ENCODE results near the gene TLX2.

TLX2 gene

DNA sequence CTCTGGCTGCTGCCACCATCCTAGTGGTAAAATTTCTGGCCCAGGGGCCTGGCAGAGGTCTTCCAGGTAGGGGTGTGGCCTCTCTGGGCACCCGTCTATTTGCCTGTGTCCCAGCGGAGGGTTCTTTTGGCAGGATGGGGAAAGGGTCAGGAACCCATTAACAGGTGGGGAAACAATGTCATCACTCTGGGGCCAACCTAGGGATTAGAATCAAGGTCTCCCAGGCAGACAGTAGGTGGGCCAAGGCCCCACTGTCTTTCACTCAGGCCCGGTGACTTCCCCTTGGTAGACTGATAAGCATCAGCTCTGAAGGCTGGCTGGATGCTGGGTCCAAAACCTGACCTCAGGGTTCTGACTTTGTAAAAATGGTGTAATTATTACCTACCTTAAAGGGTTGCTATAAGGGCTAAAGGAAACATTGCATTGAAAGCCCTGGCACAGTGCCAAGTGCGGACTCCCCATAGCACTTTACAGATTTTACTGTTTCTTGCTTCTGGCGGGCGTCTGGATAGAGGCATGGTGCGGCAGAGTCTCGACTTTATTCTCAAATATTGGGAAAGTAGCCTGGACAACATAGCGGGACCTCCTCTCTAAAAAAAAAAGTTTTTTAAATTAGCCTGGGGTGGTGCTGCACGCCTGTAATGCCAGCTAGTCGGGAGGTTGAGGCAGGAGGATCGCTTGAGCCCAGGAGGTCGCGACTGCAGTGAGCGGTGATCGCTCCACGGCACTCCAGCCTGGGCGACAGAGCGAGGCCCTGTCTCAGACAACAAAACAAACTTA, 17.1 kb upstream of the TLX2 start:
- in situ Hi-C loops (cut with HindIII; ENCODE audit: low sequenced_read_pairs): no loop called here

DNA sequence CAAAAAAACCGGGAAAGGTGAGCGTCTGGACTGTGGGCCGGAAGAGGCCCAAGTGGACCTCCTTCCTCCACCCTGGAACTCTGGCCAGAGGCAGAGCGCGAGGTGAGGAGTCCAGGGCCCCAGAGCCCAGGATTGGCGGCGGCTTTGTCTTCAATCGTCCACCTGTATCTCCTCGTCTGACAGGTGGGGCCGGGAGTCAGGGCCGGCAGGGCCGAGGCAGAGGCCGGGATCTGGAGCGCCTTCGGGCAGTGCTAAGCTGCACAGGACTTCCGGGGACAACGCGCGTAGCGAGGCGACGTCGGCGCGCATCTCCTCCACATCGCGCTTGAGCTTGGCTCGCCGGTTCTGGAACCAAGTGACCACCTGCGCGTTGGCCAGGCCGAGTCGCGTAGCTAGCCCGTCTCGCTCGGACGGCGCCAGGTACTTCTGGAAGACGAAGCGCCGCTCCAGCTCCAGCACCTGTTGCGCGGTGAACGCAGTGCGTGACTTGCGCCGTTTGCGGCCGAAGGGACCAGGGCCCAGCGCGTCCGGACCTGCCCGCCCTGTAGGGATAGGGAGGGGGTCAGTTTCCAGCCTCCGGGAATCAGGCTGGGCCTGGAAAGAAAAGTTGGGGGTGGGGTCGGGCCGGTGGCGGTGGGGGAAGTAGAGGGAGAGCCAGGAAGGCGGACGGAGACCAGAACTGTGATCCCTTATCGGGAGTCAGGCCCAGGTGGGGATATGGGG, 16.3 kb upstream of the TLX2 start:
- in situ Hi-C loops (cut with HindIII; ENCODE audit: low sequenced_read_pairs): no loop called here

DNA sequence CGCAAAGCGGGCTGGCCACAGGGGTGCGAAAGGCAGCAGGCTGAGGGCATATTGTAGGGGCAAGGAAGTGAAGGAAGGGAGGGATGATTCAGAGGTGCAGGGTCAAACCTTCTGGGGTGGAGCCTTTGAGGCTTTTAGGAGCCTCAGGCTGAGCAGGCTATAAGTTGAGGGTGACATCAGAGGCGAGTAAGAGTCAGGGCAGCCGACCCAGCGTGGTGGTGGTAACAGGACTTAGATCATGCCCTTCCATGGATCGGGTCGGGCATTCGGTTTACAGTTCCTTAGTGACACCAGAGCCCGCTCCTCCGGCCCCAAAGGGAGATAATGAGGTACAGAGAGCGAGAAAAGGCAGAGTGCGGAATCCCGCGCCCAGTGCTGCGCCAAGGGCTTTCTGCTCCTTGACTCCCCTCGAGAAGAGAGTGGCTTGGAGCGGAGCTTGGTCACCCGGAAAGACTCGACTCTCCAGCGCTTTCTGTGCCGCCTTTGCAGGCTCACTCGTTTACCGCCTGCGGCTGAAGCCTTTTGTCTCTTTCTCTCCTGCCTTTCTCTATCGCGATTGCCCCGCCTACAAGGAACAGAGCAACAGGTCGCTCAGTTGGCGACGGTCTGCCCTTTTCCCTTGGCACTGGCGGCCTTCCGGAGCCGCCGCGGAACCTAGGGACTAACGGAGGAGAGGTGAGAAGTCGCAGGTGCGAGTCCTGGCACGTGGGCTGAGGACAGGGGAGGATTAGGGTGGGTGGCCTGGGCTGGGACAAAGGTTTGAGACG, 15.6 kb upstream of the TLX2 start:
- in situ Hi-C loops (cut with HindIII; ENCODE audit: low sequenced_read_pairs): no loop called here

DNA sequence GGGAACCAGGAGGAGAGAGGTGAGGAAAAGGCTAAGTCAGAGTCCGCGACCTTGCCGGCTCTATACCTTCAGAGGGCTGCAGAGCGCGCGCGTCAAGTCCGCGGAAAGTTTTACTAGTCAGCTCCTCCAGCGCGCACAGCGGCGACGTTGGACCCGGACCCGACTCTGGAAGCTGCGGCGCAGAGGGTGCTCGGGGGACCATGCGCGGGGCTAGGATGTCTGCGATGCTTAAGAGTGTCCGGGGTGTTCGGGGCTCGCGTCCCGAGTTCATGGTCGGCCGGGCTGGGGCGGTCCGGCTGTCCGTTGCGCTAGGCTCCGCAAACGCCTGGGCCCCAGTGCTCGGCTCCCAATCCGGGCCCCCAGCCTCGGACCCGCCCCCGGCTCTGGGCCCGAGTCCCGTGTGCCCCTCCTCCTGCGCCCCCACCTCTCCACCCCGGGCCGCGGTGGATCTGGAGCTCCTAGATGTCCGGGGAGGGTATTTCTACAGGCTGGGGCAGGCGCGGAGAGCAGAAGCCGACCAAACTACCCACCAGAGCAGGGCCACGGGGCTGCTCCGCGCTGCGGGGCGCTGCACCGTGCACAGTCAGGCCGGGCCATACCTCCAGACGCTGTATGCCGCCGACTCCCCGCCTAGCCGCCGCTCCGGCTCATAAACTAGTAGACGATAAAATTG, 14.8 kb upstream of the TLX2 start, which contains the start of gene LBX2:
Gene LBX2 (minus strand): TSS at position 337 of the 673 bp plus-strand sequence. CDS start 66 bp downstream, at position 271.
- in situ Hi-C loops (cut with HindIII; ENCODE audit: low sequenced_read_pairs): no loop called here

DNA sequence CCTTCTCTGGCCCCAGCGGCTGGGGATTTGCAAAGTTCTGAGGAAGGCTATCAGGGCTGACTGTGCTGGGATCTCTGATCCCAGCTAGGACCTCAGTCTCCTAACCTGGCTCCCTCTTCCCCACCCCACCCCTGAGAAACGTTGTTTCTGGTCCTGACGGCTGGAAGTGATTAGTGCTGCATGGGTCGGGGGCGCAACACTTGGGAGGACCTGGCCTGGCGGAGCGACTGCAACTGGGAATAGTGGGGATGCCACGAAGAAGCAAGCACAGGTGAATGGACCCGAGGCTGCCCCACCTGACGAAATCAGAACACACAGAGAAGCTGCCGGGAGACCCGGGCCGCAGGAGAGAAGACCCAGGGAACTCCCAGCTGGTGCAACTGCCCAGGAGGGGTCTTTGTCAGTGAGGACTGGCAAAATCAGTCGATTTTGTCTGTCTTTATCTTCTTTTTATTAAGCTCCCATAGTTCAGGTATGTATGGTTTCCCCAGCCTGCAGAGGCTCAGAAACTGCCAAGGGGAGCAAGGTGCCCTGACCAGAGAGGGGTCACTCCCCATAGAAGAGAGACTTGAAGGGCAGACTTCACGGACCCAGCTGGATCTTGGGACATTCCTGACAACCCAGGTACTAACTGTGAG, 14.2 kb upstream of the TLX2 start:
- in situ Hi-C loops (cut with HindIII; ENCODE audit: low sequenced_read_pairs): no loop called here

DNA sequence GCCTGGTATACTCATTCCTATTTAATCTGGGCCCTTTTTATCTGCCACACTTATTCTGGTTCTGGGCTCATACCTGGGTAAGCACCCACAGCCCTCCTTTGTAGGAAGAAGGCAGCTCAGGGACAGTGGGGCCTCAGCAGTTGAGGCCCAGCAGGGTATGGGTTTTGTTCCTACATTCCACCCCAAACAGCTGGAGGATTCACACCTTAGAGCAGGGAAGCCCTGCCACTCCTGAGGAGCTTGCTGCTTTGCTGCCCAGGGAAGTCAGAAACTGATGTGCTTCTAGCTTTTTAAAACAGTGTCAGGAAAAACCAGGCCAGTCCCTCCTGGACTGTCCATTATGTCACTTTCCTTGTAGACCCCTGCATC, 13.7 kb upstream of the TLX2 start:
- in situ Hi-C loops (cut with HindIII; ENCODE audit: low sequenced_read_pairs): no loop called here

DNA sequence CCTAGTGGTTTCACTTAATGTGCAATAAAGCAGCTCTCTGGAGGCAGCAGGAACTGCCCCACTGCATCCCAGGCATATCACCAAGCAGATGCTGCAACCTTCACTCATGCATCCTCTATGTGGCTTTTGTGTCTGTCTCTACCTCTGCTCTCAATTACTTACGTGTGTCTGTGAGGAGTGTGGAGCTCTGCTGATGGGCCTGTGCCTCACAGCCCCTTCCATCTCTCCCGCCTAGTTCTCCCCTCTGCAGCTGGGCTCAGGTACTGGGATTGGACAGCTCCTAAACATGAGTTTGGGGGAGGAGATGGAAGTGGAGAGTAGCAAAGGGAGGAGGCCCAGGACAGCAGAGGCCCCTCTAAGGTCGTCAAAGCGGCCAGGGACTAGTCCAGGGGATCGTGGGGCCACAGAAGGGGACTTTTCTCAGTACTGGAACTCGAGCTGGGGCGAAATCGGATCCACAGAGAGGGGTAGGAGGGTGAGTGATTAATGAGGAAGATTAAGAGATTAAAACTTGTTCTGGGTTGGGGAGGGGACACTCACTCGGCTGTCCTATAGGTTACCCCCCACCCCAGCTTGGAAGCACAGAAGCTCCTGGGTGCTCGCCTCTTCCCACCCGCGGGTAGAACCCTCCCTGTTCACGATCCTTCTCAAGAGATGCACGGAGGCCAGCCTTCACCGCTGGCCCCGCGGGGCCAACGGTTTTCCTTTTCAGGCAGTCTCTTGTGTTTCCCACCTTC, 12.7 kb upstream of the TLX2 start:
- in situ Hi-C loops (cut with HindIII; ENCODE audit: low sequenced_read_pairs): no loop called here

DNA sequence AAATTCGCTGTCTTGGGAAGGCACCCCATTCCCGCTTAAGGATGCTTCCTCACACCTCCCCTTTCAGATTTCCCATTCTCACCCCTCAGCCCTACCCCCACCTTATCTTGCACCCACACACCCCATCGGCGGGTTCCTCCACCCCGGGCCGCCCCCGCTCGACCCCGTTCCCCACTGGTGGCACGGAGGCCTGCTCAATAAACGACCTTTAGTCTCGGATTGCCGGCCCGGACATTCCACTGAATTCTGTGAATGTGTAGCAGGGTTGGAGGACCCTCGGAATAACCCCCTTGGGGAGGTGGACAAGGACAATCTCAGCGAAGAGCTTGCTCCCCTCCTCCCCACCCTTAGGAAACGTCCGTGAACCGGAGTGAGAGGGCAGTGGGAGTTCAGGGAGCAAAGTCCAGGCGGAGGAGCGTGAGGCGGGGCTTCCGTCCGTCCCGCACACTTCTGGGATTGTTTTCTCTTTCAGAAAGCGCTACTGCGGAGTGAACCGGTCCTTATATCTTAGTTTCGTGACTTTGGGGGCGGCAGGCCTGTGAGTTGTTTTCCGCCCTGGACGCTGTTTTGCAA, 12.0 kb upstream of the TLX2 start:
- in situ Hi-C loops (cut with HindIII; ENCODE audit: low sequenced_read_pairs): no loop called here

DNA sequence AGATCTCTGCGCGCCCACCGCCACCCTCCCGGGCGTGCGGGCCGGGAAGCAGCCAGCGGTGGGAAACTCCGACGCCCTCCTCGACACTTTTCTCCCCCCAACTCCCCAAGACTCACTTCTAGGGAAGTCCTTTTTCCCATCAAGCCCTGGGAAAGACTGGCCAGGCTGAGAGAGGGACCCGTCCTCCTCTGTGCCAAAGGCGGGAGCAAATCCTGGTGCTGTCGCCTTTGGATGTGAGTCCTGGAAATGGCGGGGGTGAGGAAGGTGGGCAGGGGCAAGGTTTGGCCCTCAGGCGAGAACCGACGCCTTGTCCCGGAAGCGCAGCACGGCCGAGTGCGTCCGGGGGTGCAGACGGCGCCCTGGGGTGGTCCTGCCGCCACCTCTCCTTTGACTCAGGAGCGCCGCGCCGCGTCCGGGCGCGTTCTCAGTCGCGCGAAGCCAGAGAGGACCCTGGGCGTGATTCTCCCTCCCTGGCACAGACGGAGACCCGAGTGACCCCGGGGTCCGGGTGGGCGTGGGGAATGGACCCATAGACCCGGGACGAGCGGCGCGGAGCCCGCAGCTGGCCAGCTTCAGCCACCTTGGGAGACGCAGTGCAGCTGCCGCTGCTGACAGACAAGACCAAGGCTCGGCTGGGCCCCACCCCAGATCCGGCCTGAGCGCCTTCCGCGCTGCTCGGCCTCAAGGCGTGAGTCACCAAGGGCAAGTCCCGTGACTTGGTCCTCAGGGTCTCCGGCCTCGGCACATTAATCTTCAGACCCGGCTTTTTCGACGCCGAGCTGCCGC, 11.3 kb upstream of the TLX2 start:
- in situ Hi-C loops (cut with HindIII; ENCODE audit: low sequenced_read_pairs): no loop called here

DNA sequence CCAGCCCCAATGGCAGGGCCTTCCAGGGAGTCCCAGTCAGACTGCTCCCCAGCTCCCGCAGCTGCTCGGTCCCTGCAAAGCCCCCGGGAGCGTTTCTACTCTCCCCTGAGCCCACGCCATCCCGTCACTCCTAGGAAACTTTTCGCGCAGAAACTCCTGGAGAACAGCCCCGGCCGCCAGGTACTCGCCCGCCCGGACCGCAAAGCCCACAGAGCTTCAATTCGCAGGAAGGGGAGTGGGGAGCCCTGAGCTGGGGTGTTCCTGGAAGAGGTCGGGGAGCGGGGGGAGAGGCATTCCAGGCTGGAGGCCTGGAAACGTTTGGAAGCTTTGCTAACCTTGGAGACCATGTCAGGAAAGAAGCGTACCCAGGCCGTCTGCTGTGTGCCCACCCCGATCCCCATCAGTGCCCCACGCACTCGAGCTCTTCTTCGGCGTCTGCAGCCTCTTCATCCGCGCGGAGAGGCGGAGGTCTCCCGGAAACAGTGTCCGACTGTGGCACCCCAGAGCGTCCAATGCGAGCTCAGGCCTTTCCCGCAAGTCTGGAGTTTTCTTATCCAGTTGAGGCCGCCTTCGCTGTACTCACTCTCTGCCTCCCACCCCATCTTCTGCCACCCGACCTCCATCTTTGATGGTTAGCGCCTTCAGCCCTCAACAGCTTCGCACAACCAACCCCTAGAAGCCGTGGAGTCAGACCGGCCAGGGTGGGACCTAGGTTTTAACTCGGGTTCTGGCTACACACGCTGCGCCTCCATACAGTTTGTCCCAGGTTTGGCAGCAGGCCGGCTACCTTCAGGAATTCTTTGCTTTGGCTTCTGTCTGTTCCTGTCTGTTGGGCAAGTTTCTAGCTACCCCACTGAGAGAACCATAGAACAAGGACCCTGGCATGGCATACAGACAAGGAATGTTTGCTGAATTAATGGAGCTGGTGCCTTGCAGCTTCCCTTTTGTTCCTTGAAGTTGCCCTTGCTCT, 10.5 kb upstream of the TLX2 start:
- in situ Hi-C loops (cut with HindIII; ENCODE audit: low sequenced_read_pairs): no loop called here

DNA sequence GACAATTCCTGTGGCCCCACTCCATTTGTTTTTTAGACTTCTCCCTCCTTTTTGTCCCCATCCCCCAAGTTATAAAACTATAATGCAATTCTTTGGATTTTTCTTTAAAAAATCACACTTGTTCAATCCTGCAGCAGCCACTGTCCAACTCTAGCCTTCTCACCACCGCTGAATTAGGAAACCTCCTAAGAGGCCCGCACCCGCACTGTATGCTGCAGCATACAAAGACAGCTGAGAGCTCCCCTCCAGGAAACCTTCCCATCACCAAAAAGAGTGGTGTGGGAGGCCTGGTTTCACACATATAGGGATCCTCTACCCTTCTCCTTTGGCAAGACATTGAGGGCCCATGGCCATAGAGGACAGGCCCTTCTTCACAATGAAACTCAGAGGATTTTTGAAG, 9.7 kb upstream of the TLX2 start:
- in situ Hi-C loops (cut with HindIII; ENCODE audit: low sequenced_read_pairs): no loop called here

DNA sequence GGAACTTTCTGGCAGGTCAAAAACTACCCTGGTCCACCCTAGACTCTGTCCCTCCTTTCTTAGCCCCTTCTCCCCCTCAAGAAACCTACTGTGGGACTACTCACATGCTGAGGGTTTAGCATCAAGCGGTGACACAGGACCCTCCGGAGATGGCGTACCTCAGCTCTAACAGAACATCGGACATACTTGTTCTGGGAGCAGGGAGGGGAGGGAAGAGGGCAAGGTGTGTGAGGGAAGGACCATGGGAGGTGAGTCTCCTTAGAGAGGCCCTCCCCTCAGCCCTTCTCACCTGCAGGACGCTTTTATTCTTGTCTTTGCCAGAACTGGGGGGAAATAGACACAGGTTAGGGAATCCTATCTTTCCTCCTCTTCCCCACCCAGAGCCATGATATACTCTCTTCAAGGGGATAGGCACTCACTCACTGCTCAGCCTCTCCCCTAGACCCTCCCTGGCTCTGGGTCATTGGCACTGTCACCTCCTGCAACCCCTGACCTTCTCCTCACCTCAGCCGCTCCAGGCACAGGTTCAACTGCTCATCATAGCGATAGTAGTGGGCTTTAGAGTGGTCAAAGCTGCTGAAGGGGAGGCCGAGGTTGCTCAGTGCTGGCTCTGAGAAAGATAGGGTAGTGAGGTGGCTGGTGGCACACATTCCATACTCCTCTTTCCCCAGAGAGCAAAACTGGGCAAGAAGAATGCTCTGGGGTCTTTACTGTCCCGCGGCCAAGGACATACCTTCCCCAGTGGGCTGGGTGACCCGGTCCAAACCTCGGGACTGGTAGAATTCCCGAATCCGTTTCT, 8.6 kb upstream of the TLX2 start:
- in situ Hi-C loops (cut with HindIII; ENCODE audit: low sequenced_read_pairs): no loop called here

DNA sequence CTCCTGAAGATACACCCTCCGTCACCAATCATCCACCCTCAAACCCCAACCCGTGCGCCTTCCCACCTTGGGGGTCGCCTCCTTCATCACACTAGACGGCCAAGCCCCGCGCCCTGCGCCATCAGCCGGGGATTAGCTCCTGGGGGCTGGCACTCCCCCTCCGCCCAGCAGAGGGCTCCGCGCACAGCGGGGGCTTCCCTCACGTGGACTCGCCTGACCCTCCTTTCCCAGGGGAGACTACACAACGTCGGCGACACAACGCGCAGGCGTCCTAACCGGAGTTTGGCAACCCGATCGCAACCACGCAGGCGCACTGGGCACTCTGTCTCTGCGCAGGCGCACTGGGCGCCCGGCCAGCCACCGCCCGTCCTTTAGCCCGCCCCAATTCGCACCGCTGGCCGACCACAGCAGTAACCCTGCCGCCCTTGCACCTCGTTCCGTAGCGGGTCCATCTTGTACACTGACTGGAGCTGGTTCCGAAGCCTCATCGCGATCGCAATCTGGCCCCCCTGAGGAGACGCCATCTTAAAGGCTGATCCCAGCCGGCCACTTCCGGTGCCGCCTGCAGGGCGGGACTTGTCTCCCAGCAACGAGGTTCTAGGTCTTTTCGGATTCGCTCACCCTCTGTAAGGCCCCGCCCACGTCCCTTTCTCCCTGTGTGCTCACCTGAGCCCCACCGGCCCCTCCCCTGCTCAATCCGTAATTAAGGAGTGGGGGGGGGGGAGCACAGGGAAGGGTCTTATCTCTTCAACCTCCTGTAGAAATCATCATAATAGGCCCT, 6.9 kb upstream of the TLX2 start, which contains the start of gene PCGF1:
Gene PCGF1 (minus strand): TSS at position 551 of the 781 bp plus-strand sequence. CDS start 27 bp downstream, at position 524.
- in situ Hi-C loops (cut with HindIII; ENCODE audit: low sequenced_read_pairs): no loop called here

DNA sequence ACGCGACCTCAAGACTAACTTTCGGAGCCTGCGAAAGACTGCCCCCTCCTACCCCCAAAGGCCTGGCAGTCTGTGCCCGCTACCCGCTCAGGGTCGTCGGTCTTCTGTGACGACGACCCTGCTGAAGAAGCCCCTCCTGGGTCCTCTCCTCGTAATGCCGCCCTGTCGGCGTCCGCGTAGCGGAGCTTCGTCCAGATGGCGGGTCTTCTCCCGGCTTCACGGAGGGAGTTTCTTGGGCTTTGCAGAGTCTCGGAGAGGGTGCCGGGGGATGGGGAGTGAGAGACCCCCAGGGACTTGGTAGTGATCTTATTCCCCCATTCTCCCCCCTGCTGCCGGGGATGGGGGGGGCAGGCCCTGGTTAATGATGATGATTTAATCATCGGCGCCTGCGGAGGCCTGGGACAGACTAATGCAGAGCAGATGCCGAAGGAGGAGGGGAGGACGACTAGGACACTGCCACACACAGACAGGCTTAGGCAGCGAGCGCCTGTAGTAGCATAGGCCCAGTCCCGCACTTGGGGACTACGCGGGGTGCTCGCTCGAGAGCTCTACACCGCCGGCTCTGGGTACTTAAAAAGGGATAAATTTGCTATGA, 6.2 kb upstream of the TLX2 start:
- in situ Hi-C loops (cut with HindIII; ENCODE audit: low sequenced_read_pairs): no loop called here

DNA sequence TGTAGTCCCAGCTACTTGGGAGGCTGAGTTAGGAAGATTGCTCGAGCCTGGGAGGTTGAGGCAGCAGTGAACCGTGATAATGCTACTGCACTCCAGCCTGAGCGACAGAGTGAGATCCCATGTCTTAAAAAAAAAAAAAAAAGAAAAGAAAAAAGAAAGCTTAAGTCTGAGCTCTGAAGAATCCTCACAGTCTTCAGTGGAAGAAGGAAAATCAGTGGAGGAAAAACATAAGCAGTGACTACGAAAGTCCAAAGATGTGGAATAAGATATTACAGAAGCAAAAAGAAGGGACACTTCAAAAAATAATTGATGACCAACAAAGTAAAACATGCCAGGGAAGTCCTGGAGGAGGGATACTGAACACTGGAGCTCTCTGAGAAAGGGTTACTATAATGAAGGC, 4.0 kb upstream of the TLX2 start:
- in situ Hi-C loops (cut with HindIII; ENCODE audit: low sequenced_read_pairs): no loop called here

Measured in DLD1 (cell line).